ENCODE results near the gene SPAG8. TPM values are rescaled to one million over a fixed set of nuclear protein-coding genes. Genes with fewer than 3 reads are reported as not detected.

Gene SPAG8
- total and polyA plus RNA-seq, 10 of the 15 experiments (the other 5 are each of a cell fraction or from before 2014, with no cell fraction given), result 0.40 to 1.1 (median 0.72) TPM

DNA sequence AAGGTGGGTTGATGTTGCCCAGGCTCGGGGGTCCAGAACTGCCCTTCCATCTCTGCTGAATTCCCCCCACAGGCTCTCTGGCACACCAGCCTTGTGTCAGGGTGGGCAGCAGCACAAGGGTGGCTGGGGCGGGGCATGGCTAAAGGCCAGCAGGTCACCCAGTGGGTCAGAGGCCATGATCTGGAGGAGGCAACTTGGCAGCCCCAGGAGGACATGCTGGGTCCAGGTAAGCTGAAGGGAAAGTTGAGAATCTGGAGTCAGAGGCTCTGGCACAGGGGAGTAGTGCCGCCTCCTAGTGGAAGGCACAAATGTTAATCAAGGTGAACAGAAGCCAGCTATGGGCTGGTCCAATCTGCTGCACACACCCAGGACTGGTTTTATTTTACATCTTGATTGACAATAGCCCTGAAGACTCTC, 23.2 kb upstream of the SPAG8 start:
- BruUV-seq (replicated peaks), result no TSS peak
- TF ChIP-seq CTCF (IDR thresholded peaks at IDR 0.05 in 2 of 3, conservative IDR thresholded peaks at IDR 0.05 in 1 of 3; ENCODE audit: control insufficient read depth in 2 of 3, extremely low read depth in 1 of 3, insufficient read depth in 1 of 3, low read depth in 3 of 3, low read length in 3 of 3) (peak; percentile 28 to 35 (median 32); a peak in 5 of 6 replicates), SMC3 (IDR thresholded peaks at IDR 0.05; ENCODE audit: borderline replicate concordance, low read length) (peak; percentile 19; the same call in 1 of the 2 replicates), BACH1 (IDR thresholded peaks at IDR 0.05; ENCODE audit: borderline replicate concordance) (no peak), POU2F2 (IDR thresholded peaks at IDR 0.05; ENCODE audit: borderline replicate concordance, low read depth, low read length) (no peak)
- Histone ChIP-seq H3K4me3 (no peak overlapping the region), H3K27ac (ENCODE audit: control insufficient read depth, insufficient read depth) (peak overlapping the region; percentile 54; the same call in 1 of the 2 replicates), H3K9ac (ENCODE audit: control insufficient read depth, insufficient read depth, low read length) (no peak overlapping the region), H3K27me3 (replicated peaks in 1 of 2; ENCODE audit: control insufficient read depth in 2 of 2, insufficient read depth in 2 of 2, low read length in 1 of 2) (no peaks in the 10 kb centered on the region), H3K4me1 (ENCODE audit: control insufficient read depth, insufficient read depth, low read length) (peaks cover 29% of the 10 kb centered on the region), H3K36me3 (ENCODE audit: control insufficient read depth in 2 of 2, insufficient read depth in 2 of 2, low read length in 1 of 2) (no peaks in the 10 kb centered on the region), H3K9me3 (replicated peaks; ENCODE audit: control insufficient read depth, insufficient read depth, low read length) (no peaks in the 10 kb centered on the region), H3K4me2 (ENCODE audit: control insufficient read depth, insufficient read depth) (no peak overlapping the region), H4K20me1 (ENCODE audit: control insufficient read depth, insufficient read depth) (no peaks in the 10 kb centered on the region), H3K79me2 (ENCODE audit: control insufficient read depth, insufficient read depth, low read length) (no peaks in the 10 kb centered on the region), H2AFZ (ENCODE audit: control insufficient read depth, low read depth, low read length) (no peak overlapping the region)
- peak; percentile 35; the same call in 2 of the 3 replicates for ATAC-seq
- RAD21 ChIA-PET (ENCODE audit: unreplicated experiment), result interaction anchor here (1.2 to 5.4 kb wide), 9 partner anchors 9 to 189 kb away, joined by 3 to 41 read pairs (median 5); partner anchors contain the start of genes CREB3 and TLN1
- POLR2A ChIA-PET, result interaction anchor here (0.6 to 6.2 kb wide), 3 partner anchors 10 to 206 kb away, joined by 3 to 80 read pairs (median 3); partner anchors contain the start of gene HINT2
- SMC1A ChIA-PET (ENCODE audit: uncharacterized antibody, unreplicated experiment), result interaction anchor here (0.8 to 8.9 kb wide), 7 partner anchors 9 to 107 kb away, joined by 3 to 118 read pairs (median 8); partner anchors contain the start of gene SPAG8
- intact Hi-C loops (cut with micrococcal nuclease; ENCODE audit: unreplicated experiment), result no loop called here
- CTCF ChIA-PET, result interaction anchor here (0.6 to 7.8 kb wide), 16 partner anchors 8 to 107 kb away, joined by 3 to 59 read pairs (median 6); partner anchors contain the start of genes HINT2 and SPAG8
- 47% methylated on average over 3 of the region's 3 CpGs for WGBS (ENCODE audit: insufficient coverage, insufficient replicate concordance, low lambda C conversion rate, missing lambda C conversion rate)
- FAIRE-seq, result no peak
- DNase-seq (ENCODE audit: low read depth, low spot score), result no peak
- in situ Hi-C loops (cut with MboI), result no loop called here

All from GM12878 (cell line).